ENCODE data around the gene ORC3. TPM values are rescaled to one million over a fixed set of nuclear protein-coding genes. Genes with fewer than 3 reads are reported as not detected.

The ORC3 gene
- total and polyA plus RNA-seq, 2 of the 4 experiments (the other 2 are of a cell fraction), result 22.3 to 30.6 TPM

- H3K27ac ChIP-seq (ENCODE audit: insufficient read depth, low read length), result no peak overlapping the region
- H3K4me3 ChIP-seq (ENCODE audit: insufficient read depth, low read depth, low read length), result no peak overlapping the region
- peaks cover 5% of the 10 kb centered on the region for H3K36me3 ChIP-seq (ENCODE audit: control insufficient read depth, insufficient read depth, low read length)
- H3K14ac ChIP-seq (replicated peaks; ENCODE audit: low read depth, low read length), result no peak overlapping the region
- H4K5ac ChIP-seq (ENCODE audit: low read depth, low read length), result no peak overlapping the region
- no peak overlapping the region for H2AK5ac ChIP-seq (ENCODE audit: low read depth, low read length)
- ChIA-PET CTCF (no interaction called here), POLR2A (ENCODE audit: unreplicated experiment) (no interaction called here)
- H3K4ac ChIP-seq (ENCODE audit: low read depth, low read length), result no peak overlapping the region
- no peak for ATAC-seq (ENCODE audit: low read depth)
- DNase-seq, result no peak
- in situ Hi-C loops (cut with MboI; ENCODE audit: low sequenced_read_pairs), result no loop called here
- H2BK20ac ChIP-seq (ENCODE audit: low read depth, low read length), result no peak overlapping the region
- H3K18ac ChIP-seq (ENCODE audit: low read depth, low read length), result no peak overlapping the region
- H4K20me1 ChIP-seq (ENCODE audit: insufficient read depth, low read length), result peaks cover 33% of the 10 kb centered on the region
- H3K23ac ChIP-seq (ENCODE audit: low read depth, low read length), result no peak overlapping the region
- no peaks in the 10 kb centered on the region for H3K27me3 ChIP-seq (ENCODE audit: control insufficient read depth, insufficient read depth, low read length)
- no peak overlapping the region for H4K91ac ChIP-seq (ENCODE audit: insufficient read depth, low read depth, low read length)
- H2BK15ac ChIP-seq (ENCODE audit: low read depth, low read length), result no peak overlapping the region
- 96% methylated on average over 3 of the region's 8 CpGs; no CpG with 5 or more reads in 1 of the 2 experiments for WGBS, 2 experiments (ENCODE audit: extremely low coverage in 2 of 2, insufficient read length in 1 of 2)
- H3K4me2 ChIP-seq (ENCODE audit: low read depth, low read length), result no peak overlapping the region; the same call in 1 of the 2 replicates
- H3K79me1 ChIP-seq (ENCODE audit: low read depth in 1 of 2, low read length in 2 of 2), result peaks cover 26 to 60% of the 10 kb centered on the region in 2 experiments
- H2AK9ac ChIP-seq (replicated peaks; ENCODE audit: low read depth, low read length, poor library complexity), result no peak overlapping the region
- intact Hi-C loops (cut with micrococcal nuclease), result loop anchor here (5.0 kb wide), 1 partner anchor 34 kb away; no protein-coding TSS in a partner anchor
- H3K9me3 ChIP-seq (ENCODE audit: control insufficient read depth, insufficient read depth, low read length), result no peaks in the 10 kb centered on the region
- no TSS peak for BruUV-seq (replicated peaks)
- H3K4me1 ChIP-seq (ENCODE audit: control insufficient read depth, insufficient read depth, low read length), result peaks cover 4% of the 10 kb centered on the region
- TF ChIP-seq SMC3 (IDR thresholded peaks at IDR 0.05; ENCODE audit: low read depth, low read length), result no peak
- no peak for TF ChIP-seq USF2 (IDR thresholded peaks at IDR 0.05; ENCODE audit: low read depth, low read length)
- no peak for TF ChIP-seq CEBPB (IDR thresholded peaks at IDR 0.05; ENCODE audit: low read depth, low read length)
- no peak for TF ChIP-seq POLR2A (IDR thresholded peaks at IDR 0.05; ENCODE audit: low read depth, low read length)
- no peak for TF ChIP-seq BHLHE40 (IDR thresholded peaks at IDR 0.05; ENCODE audit: low read depth, low read length)
- TF ChIP-seq MAZ (IDR thresholded peaks at IDR 0.05; ENCODE audit: borderline replicate concordance, low read depth, low read length), result no peak
- TF ChIP-seq CHD1 (IDR thresholded peaks at IDR 0.05; ENCODE audit: low read depth, low read length), result no peak
- no peak for TF ChIP-seq RCOR1 (IDR thresholded peaks at IDR 0.05; ENCODE audit: insufficient replicate concordance, low read length)
- no peak for TF ChIP-seq CTCF (conservative IDR thresholded peaks at IDR 0.05; ENCODE audit: low read depth, low read length)
- no peak for TF ChIP-seq FOS (IDR thresholded peaks at IDR 0.05; ENCODE audit: low read depth, low read length)
- TF ChIP-seq RAD21 (IDR thresholded peaks at IDR 0.05; ENCODE audit: low read length), result no peak
- H2AFZ ChIP-seq (replicated peaks; ENCODE audit: low read length, poor library complexity), result no peak overlapping the region
- no peak overlapping the region for H3K9ac ChIP-seq (ENCODE audit: low read depth, low read length)
- dilution Hi-C loops (cut with HindIII; ENCODE audit: low sequenced_read_pairs, unreplicated experiment), result no loop called here
- H4K8ac ChIP-seq (ENCODE audit: low read depth in 2 of 2, low read length in 2 of 2), result no peak overlapping the region
- no peak overlapping the region for H2BK120ac ChIP-seq (ENCODE audit: low read depth, low read length)
- no peak overlapping the region for H3K56ac ChIP-seq (ENCODE audit: extremely low read depth, insufficient read depth, low read length)
- peaks cover 3% of the 10 kb centered on the region; the same call in 1 of the 2 replicates for H3K9me1 ChIP-seq (ENCODE audit: insufficient read depth, low read length)
- H2BK5ac ChIP-seq (ENCODE audit: low read depth, low read length, poor library complexity, severe bottlenecking), result no peak overlapping the region
Measured at GRCh38 chr6:87586371-87587077, 3.4 kb upstream of the ORC3 start.

All from IMR-90 (cell line).